T-helper 1 cell treated with Interleukin-12 subunit alpha and Interleukin-12 subunit beta and Interleukin-4 antibody, amounts not matched to agents 30 ng/mL and 1 ng/mL, for 36 hours (primary cell): ENCODE results near the gene AANAT. TPM values are rescaled to one million over a fixed set of nuclear protein-coding genes. Genes with fewer than 3 reads are reported as not detected.

Experiments used
- intact Hi-C: fragments of 100-400 bp; cut with micrococcal nuclease; formaldehyde crosslinking; loops from one replicate; pipeline ENCODE4 v1.15.1; 2024
- total RNA-seq: library from RNA; stranded (reverse); gene quantifications from 2 replicates; pipeline ENCODE4 v1.2.3, GENCODE V29; 2022

AANAT gene
- total RNA-seq, 1 donor from 2014 or later = not detected

DNA sequence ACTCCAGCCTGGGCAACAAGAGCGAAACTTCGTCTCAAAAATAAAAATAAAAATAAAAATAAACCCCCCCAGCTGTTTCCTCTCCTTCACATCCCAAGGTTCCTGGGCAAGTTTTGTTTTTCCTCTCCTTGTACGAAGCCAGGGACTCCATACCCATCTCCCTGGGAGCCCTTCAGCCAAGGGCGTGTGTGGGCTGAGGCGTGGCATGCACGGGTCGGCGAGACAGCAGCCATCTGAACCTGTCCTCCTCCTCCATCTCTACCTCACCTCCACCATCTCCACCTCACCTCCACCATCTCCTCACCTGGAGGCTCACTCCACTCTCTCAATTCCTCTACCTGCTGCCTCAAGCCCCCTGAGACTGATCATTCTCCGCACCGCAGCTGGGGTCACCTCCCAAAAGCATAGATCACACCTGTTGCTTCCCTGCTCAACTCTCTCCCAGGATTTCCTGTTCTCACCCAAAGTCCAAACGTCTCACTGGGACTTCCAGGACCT is 16.9 kb downstream of the AANAT start:
- intact Hi-C loops = no loop called here

DNA sequence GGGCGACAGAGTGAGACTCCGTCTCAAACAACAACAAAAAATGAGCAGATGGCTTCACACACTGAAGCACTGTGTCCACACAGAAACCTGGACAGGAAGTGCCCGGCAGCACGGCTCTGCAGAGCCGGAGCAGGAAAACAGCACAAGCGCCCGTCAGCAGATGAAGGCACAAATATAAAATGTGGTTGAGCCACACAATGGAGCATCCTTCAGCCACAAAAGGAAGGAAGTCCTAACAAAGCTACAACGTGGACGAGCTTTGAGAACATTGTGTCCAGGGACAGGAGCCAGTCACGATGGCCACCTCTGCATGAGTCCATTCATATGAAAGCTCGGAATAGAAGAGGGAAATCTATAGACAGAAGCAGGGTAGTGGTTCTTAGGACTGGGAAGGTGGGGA is 18.2 kb downstream of the AANAT start:
- intact Hi-C loops = no loop called here

DNA sequence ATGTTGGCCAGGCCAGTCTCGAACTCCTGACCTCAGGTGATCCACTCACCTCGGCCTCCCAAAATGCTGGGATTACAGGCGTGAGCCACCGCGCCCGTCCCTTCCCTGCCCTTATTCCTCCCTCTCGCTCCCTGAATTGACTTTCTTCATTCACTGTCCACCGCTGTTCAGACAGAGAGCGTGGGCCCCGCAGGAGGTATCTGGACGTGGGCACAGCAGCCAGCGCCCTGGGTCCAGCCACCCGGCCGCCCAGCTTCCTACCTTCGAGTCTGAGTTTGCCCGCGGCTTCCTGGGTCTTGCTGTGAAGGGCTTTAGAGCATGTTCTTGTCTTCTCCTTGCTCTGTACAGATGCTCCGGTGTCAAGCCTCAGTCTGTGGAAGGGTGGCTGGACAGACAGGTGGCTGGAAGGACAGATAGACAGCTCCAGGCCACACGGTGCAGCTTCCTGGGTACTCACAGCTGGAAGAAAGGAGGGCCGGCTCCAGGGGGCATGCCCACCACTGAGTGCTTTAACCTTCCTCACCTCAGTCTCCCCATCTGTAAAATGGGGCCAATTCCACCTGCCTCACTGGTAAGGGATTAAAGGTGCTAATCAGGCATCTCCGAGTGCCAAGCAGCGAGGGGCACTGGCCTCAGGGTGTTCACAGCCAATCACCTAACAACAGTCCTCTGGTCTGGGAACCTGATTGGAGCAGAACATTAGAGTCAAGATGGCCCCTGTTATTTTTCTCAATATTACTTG is 20.2 kb downstream of the AANAT start:
- intact Hi-C loops = no loop called here

DNA sequence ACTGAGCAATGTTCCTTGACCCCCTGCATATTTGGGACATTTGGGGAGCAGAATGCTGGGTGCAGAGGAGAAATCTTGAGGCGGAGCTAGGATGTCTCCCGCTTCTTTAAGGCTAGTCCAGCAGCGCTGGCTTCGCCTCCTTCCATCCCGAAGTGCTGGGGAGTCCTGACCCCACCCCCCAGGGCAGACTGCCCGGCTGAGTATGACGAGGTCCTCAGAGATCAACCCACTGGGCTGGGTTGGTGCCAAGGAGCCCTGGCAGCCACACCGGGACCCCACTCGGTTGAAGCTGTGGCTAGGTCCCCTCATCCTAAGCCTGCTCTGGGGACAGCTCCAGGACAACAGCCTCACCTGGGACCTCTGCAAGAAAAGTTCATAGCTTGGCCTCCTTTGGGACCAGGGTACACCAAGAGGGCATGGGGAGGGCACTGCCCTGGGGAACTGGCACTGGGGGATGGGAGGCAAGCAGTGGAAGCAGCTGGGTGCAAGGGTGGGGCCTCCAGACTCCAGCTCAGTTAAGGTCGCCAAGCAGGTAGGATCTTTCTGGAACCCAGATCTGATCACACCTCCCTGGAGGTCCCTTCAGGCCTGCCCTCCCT is 22.8 kb downstream of the AANAT start:
- intact Hi-C loops = no loop called here

DNA sequence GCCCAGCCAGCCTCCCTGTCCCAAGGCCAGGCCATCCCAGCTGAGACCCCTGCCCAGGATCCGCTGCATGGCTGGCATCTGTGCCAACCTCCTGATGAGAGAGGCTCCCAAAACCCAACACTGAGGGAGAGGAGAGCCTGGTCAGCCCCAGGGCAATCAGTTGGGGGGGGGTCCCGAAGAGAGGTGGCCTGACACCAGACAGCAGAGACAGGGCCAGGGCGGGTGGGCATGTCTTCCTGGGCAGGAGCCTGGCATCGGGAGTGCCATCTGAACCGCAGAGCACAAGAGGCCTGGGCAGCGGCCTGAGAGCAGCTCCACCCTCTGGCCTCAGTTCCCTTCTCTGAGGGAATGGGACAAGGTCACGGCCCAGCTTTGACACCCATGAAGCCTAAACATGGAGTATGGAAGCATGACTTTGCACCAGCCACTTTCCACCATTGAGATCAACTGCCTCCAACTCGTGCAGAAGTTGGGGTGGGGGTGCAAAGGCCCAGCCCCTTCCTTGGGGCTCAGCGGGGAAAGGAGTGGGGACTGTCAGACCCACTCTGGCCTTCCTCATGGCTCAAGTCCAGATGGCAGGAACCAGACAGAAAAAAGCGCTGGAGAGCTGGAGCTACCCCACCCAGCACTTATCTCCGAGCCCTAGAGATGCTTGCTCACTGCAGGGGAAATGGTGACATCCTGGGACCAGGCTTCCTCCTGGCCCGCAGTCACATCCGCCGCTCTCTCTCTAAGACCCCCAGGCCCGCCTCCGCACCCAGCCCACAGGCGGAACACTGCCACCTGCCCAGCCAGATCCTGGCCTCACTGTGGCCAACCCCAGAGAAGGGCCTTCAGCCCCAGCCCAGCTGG is 24.1 kb downstream of the AANAT start:
- intact Hi-C loops = loop anchor here (2.0 kb wide), 1 partner anchor 65 kb away; no protein-coding TSS in a partner anchor

DNA sequence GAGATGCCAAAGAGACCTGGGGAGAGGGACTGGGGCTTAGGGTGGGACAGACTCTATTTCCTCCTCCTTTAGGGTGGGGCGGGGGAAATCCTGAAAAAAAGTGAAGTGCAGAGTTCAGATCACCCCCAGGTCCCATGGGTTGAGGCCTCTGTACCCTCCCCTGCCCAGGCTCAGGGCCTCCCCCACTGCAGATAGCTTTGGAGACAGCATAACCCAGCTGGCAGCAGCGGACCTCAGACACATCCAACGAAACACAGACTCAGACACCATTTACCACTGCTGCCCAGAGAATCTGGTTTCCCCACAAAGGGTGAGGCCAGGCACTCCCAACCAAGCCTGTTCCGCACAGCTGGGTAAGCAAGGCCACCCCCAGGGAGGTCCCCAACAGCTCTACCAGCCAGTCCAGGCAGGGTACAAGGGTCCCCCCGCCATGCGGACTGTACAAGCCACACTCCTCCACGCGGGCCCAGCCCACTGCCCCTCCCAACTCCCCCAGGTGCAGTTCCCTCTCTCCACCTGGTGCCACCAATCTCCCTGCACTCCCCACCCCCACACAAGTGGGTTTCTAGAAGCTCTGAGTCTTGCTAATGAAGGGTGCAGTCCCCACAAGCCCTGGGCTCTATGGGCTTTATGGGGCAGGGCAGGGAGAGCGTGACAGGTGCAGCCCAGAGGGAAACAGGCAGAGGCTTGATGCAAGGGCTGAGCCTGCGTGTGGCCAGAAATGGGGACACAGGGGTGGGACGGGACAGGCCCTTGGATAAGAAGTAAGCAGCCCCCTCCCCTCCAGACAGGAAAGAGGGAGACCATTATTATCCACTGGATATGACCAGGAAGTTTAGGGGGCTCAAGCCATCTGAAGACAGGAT is 25.0 kb downstream of the AANAT start:
- intact Hi-C loops = loop anchor here (2.0 kb wide), 1 partner anchor 64 kb away; no protein-coding TSS in a partner anchor

DNA sequence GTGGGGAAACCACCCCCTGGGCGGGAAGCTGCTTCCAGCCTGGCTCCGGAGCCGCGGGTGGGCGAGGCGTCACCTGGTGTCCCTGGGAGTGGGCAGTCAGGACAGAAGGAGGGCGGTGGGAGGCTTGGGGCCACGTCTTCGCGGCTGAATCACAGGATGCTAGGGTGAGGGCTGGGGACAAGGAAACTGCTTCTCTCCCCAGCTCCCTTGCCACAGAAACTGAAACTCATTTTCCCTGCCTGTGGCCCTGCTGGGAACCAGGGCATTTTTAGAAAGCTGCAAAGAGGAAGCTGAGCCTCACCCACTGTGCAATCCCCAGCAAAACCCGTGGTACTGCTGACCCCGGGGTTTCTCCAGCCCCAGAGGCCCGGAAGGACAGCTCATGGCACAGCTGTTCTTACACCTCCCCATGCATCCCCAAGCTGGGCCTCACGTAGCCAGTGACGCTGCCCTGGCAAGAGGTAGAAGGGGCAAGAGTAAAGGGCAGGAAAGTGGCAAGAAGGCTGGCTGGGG is 25.6 kb downstream of the AANAT start:
- intact Hi-C loops = loop anchor here (1.0 to 2.0 kb wide), 3 partner anchors 8 to 64 kb away; partner anchors contain the start of gene RHBDF2

DNA sequence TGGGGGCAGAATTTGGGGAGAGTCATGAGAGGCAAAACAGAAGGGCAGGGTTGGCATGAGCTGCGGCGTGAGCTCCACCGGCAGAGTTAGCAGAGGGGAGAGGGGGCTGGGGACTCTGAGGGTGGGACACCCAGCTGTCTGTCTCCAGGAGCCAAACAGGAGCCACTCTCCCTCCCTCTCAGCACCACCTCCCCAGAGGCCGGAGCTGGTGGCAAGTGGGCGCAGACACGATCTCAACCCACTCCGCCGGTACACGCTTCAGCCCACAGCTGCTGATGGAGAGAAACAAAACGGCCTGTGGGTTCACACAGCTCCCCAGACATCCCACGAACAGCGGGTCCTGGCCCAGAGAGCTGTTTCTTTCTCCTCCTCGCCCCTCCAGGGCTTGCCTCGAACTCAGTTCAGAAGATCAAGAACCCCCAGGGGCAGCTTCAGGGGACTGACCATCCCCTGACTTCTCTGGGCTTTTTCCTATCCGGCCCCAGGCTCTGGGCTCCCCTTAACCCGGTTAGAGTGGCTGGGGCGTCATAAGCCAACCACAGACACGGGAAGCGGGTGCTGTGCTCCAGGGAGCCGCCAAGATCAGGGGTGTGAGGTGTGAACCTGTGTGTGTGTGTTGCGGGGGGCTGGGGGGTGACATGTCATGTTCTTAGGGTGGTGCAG is 26.2 kb downstream of the AANAT start:
- intact Hi-C loops = loop anchor here (1.0 to 2.0 kb wide), 3 partner anchors 8 to 63 kb away; partner anchors contain the start of gene RHBDF2

DNA sequence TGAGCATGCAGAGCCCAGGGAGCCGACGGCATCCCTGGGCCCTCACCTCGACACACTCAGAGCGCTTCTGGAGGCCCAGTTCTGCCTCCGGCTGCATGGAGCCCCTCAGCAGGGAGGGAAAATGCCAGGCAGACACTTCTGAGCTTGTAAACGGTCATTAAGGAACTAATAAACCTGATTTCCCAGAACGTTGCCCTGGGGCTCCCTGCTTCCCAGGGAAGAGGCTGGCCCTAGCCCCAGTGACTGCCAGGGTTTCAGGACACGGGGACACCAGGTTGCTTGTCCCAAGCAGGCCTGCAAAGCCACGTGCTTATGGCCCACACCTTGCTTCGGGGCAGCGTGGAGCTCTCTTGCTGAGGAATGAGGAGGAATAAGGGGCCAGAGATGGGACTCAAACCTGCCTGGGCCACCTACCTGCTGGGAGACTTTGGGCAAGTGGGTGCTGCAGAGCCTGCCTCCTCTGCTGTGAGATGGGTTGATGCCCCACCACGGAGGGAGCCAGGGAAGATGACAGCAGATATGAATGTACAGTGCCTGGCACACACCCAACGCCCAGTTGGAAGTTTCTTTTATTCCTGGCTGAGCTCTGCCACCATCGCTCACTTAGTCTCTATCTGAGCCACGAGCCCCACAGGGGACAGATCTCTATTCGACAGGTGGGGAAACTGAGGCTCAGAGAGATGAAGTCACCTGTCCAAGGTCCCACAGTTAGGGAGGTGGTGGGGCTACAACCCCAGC is 28.4 kb downstream of the AANAT start:
- intact Hi-C loops = no loop called here

DNA sequence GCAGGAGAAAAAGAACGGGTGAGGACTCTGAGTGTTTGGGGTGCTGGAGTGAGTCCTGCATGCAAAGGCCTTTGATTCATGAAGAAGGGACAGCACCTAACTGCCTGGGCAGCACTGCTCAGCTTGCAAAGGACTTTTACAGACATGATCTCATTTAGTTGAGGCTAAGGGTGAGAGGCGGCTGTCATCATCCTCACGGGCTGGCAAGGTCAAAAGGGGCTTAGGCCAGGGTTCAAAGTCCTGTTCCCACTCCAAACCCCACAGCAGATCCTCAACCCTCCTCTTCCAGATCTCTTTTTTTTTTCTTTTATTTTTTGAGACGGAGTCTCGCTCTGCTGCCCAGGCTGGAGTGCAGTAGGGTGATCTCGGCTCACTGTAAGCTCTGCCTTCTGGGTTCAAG is 29.1 kb downstream of the AANAT start:
- intact Hi-C loops = no loop called here

DNA sequence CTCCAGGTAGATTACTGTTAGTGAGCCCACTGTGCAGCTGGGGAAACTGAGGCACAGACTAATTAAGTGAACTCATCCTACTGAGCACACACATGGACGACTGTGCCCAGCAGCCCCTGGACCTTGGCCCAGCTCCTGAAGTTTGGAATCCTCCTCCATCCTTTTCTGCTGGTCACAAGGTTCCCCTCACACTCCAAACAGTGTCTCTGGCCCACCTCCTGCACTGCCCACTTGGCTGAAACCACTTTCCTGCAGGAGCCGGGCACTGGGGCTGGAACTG is 30.2 kb downstream of the AANAT start:
- intact Hi-C loops = no loop called here

DNA sequence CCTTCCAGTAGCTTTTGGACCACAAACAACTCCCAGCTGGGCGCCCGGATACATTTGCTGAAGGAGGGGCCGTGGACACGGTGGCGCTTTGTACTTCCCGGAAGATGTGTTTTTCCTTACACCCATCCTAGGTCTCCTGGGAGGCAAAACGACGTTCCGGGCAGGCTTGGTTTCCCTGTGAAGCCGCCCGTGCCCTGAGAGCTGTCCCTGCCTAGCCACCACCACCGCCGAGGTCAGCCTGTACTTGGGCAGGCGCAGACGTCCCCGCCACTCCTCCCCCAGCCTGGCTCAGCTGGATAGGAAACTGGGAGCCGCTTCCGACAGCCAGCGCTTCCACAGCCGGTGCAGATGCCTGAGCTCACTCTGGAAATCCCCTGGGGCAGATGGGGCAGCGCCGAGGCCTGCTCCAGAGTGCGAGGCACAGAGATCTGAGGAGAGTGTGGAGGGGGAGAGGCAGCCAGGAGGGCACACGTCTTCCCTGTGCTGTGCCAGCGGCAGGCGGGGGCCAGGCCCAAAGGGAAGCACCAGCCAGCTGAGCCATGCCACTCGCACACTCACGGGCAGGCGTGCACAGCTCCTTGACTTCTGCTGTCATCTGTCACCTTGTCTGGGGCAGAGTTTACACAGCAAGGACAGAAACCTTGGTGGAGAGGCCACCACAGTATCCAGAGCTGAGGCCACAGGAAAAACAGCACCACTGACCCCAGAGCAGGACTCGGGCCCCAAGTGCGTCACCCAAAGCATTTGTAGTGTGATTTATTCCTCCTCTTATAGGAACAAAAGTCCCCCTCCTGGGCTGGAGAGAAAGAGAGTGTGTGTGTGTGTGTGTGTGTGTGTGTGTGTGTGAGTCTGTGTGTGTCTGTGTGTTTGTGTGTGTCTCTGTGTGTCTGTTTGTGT is 30.8 kb downstream of the AANAT start:
- intact Hi-C loops = no loop called here

DNA sequence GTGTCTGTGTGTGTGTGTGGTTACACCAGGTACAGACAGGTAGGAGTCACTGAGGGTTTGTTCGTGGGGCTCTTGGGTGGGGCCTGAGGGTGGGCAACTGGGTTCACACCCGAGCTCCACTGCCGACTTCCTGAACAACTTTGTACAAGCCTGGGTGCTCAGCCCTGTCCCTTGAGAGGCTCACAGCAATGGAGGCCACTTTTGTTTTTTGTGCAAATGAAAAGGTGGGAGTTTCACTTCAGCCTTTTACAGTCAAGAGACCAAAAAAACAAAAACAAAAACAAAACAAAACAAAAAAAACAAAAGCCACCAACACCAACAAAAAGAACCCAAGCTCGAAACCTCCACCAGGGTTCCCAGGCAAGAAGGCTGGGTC is 31.5 kb downstream of the AANAT start:
- intact Hi-C loops = no loop called here

DNA sequence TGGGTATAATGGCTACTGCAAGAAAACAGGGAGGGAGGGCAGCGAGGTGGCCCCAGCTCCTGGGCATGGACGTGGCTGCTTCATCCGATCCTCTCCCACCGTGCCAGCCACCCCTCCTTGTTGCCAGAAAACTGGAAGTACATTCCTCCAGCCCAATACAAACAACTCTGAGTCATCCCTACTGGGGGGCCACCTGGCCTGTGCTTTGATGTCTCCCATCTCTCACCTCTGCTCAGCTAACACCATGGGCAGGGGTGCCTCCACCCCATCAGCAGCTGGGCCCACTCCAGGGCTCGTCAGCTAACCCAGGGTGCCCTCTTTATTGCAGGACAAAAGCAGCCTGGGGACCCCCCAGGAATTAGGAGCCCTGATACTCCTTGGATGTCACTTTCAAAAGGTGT is 31.9 kb downstream of the AANAT start:
- intact Hi-C loops = no loop called here

DNA sequence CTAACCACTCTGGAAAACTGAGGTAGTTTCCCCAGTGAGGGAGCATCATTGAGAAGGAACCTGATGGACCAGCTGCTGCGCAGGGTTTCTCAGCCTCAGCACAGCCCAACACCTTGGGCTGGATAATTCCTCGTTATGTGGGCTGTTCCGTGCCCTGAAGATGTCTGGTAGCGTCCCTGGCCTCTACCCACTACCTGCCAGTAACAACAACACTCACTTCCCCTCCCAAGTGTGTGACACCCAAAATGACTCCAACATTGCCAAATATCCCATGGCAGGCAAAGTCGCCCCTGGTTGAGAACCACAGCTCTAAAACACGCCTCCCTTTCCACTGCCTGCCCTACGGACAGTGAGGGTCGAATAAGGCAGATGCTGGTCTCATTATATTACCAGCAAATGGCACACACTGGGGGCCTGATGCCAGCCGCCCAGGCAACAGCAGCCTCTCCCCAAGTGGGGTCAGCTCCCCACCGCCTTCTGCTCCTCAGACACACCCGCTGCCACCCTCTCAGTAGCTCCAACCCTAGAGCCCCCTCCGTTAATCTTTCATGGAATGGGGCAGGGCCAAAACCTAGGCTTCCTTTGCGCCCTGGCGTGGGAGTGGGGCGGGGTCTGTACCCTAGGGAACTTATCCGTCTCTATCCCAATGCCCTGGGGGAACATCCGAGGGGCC is 32.8 kb downstream of the AANAT start:
- intact Hi-C loops = loop anchor here (10.0 kb wide), 1 partner anchor 395 kb away; the partner anchor contains the start of gene EXOC7

DNA sequence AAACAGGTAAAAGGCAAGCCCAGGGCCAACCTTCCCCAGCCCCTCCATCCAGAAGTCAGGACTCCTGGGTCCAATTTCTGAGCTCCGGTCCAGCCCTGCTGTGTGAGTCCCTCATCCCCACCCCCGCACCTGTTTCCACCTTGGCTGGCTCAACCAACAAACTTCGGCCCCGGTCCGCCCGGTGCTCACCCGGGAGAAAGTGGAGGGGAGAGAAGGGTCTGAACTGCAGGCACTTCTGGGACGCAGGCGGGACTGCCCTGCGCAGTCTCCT is 33.3 kb downstream of the AANAT start:
- intact Hi-C loops = loop anchor here (1.0 to 10.0 kb wide), 6 partner anchors 7 to 396 kb away; partner anchors contain the start of genes EXOC7 and UBE2O

DNA sequence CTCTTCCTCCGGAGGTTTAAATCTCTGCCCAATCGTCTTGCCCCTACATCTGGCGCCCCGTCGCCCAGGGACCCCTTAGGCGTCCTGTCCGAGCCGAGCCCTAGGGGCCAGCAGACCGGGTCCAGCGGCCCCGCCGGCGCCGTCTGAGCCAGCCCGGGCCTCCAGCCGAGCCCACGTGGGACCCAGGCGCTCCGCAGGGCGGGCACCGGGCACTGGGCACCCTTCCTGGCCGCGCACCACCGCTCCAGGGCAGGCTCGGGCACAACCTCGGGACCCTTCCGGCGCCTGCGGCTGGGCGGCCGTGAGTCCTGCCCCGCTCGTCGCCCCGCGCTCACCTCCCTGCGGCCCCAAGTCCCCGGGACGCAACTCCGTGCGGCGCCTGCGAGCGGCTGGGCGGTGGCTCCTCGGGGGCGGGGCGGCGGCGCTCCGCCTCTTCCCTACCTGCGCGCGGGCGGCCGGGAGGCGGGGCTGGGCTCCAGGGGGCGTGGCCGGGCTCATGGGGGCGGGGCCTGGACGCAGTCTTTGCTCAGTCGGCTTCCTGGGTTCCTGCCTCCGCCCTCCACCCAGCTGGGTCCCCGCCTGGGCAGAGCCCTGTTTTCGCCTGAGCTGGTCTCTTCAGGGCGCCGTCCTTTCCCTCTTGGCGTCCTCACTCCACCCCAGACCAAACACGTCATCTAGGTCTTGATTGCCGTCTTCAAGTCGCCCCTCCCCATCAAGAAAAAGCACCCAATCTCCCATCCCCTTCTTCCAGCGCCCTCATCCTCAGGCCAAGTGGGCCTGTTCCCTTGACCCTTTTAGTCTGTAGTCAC is 33.8 kb downstream of the AANAT start, which contains the start of gene RHBDF2:
RHBDF2 (minus strand) TSS at position 406 of the 809 bp plus-strand sequence. CDS start 19,899 bp downstream, outside the sequence.
- intact Hi-C loops = loop anchor here (1.0 to 10.0 kb wide), 6 partner anchors 8 to 396 kb away; partner anchors contain the start of genes EXOC7 and UBE2O
